HCT116 (cell line): ENCODE data around the gene GMDS. TPM values are rescaled to one million over a fixed set of nuclear protein-coding genes. Genes with fewer than 3 reads are reported as not detected.

Experiments used
- ATAC-seq: fragments of 200-7000 bp; cut with Tn5 transposase; 2 replicates; pipeline ENCODE4 v1.9.1; 2020; ENCODE audit warnings: mild to moderate bottlenecking, moderate library complexity
- BruUV-seq: library from RNA; stranded (reverse); fragments of 400-500 nt; replicated peaks from 2 replicates; lab custom pipeline; 2021; lab: Mats Ljungman, UMichigan
- CTCF ChIA-PET: fragments of 300-600 bp; sonication (Branson Sonifier 250); formaldehyde crosslinking; loops from one replicate; lab custom pipeline; 2021; ENCODE audit warnings: antibody characterized with exemption; lab: Charles Lee
- POLR2A ChIA-PET: fragments of 300-600, 350-600 bp; sonication (Branson Sonifier 250); formaldehyde crosslinking; loops from one replicate; lab custom pipeline; 2021; ENCODE audit warnings: antibody characterized with exemption; lab: Charles Lee
- RAD21 ChIA-PET, 2 experiments: fragments of 300-600 bp; sonication (Branson Sonifier 250); formaldehyde crosslinking; loops; one replicate each; lab custom pipeline; 2023; ENCODE audit warnings: low total read pairs in 2 of 2; ENCODE audit not compliant: uncharacterized antibody in 2 of 2, unreplicated experiment in 2 of 2, low non-redundant PET in 1 of 2; lab: Charles Lee
- DNase-seq: peaks from one replicate; pipeline ENCODE4 v3.0.0-alpha.2; 2010; ENCODE audit warnings: low read depth, low spot score
- H2AFZ ChIP-seq: fragments of 200-600 bp; shearing (Covaris generic), sonication (generic); 2 replicates; pipeline ENCODE4 v1.6.1; 2017; ENCODE audit warnings: low read depth, mixed run types, mixed read lengths, antibody characterized with exemption, low read length; ENCODE audit not compliant: poor library complexity, severe bottlenecking
- H3K27ac ChIP-seq: 2 replicates; pipeline ENCODE4 v1.5.1; 2012; ENCODE audit warnings: low read depth, low read length
- H3K27me3 ChIP-seq: fragments of 200-600 bp; sonication (generic); 2 replicates; pipeline ENCODE4 v1.6.1; 2016; ENCODE audit warnings: mixed run types, low read length, mixed read lengths; ENCODE audit not compliant: insufficient read depth
- H3K36me3 ChIP-seq, 2 experiments: fragments of 200-500 bp in 1 of 2; fragments of 200-600 bp in 1 of 2; sonication (Bioruptor generic) in 1 of 2; sonication (generic) in 1 of 2; 2 replicates each; pipeline versions ENCODE4 v1.5.1 to v1.6.1; 2014 to 2016; ENCODE audit warnings: low read length in 2 of 2, inconsistent platforms in 1 of 2, mixed read lengths in 1 of 2, mixed run types in 1 of 2; ENCODE audit not compliant: insufficient read depth in 2 of 2, control insufficient read depth in 1 of 2
- H3K4me1 ChIP-seq, 2 experiments: fragments of 200-600 bp in 1 of 2; sonication (generic) in 1 of 2; 2 replicates each; pipeline versions ENCODE4 v1.5.1 to v1.6.1; 2012 to 2017; ENCODE audit warnings: low read length in 2 of 2, inconsistent platforms in 1 of 2, mild to moderate bottlenecking in 1 of 2, mixed read lengths in 1 of 2, mixed run types in 1 of 2, moderate library complexity in 1 of 2; ENCODE audit not compliant: insufficient read depth in 2 of 2, control insufficient read depth in 1 of 2
- H3K4me2 ChIP-seq: fragments of 200-600 bp; sonication (generic); 2 replicates; pipeline ENCODE4 v1.6.1; 2017; ENCODE audit warnings: mixed run types, low read length, mixed read lengths
- H3K4me3 ChIP-seq, 2 experiments: fragments of 200-600 bp in 1 of 2; sonication (generic) in 1 of 2; replicated peaks in 1 of 2; 2 replicates each; pipeline ENCODE4 v1.5.1; 2011 to 2016; ENCODE audit warnings: low read length in 2 of 2, control low read depth in 1 of 2, low read depth in 1 of 2, mild to moderate bottlenecking in 1 of 2, mixed read lengths in 1 of 2, mixed run types in 1 of 2
- H3K79me2 ChIP-seq: fragments of 200-600 bp; sonication (generic); 2 replicates; pipeline ENCODE4 v1.6.1; 2017; ENCODE audit warnings: mild to moderate bottlenecking, mixed run types, low read length, moderate library complexity, mixed read lengths; ENCODE audit not compliant: insufficient read depth
- H3K9ac ChIP-seq: fragments of 200-600 bp; sonication (generic); 2 replicates; pipeline ENCODE4 v1.6.1; 2016; ENCODE audit warnings: low read length, mixed read lengths
- H3K9me2 ChIP-seq: fragments of 200-600 bp; sonication (generic), shearing (Covaris generic); 2 replicates; pipeline ENCODE4 v1.6.1; 2017; ENCODE audit warnings: mixed run types, mild to moderate bottlenecking, moderate library complexity; ENCODE audit not compliant: insufficient read depth
- H3K9me3 ChIP-seq, 2 experiments: fragments of 200-500 bp in 1 of 2; fragments of 200-600 bp in 1 of 2; sonication (Bioruptor generic) in 1 of 2; sonication (generic) in 1 of 2; 2 replicates each; pipeline ENCODE4 v1.6.1; 2014 to 2017; ENCODE audit warnings: low read length in 2 of 2, mixed read lengths in 2 of 2, inconsistent platforms in 1 of 2, low read depth in 1 of 2, mild to moderate bottlenecking in 1 of 2, mixed run types in 1 of 2, moderate library complexity in 1 of 2; ENCODE audit not compliant: control insufficient read depth in 1 of 2, insufficient read depth in 1 of 2
- H4K20me1 ChIP-seq: fragments of 200-600 bp; sonication (generic), shearing (Covaris generic); 2 replicates; pipeline ENCODE4 v1.6.1; 2017; ENCODE audit warnings: mixed run types, mild to moderate bottlenecking, moderate library complexity; ENCODE audit not compliant: insufficient read depth
- CEBPB ChIP-seq: IDR thresholded peaks from 2 replicates; pipeline ENCODE4 v1.6.1; 2012; ENCODE audit warnings: low read depth
- EGR1 ChIP-seq: IDR thresholded peaks from 2 replicates; pipeline ENCODE4 v1.6.1; 2012; ENCODE audit warnings: low read depth
- ELF1 ChIP-seq: IDR thresholded peaks from 2 replicates; pipeline ENCODE4 v1.6.1; 2012; ENCODE audit warnings: low read depth, borderline replicate concordance
- EZH2phosphoT487 ChIP-seq: fragments of 200-600 bp; IDR thresholded peaks from 2 replicates; pipeline ENCODE4 v1.6.1; 2018; ENCODE audit warnings: antibody characterized with exemption, borderline replicate concordance
- FOSL1 ChIP-seq: IDR thresholded peaks from 2 replicates; pipeline ENCODE4 v1.6.1; 2012; ENCODE audit warnings: low read depth
- JUND ChIP-seq: IDR thresholded peaks from 2 replicates; pipeline ENCODE4 v1.6.1; 2012
- MAX ChIP-seq: IDR thresholded peaks from 2 replicates; pipeline ENCODE4 v1.6.1; 2012
- POLR2A ChIP-seq: IDR thresholded peaks from 2 replicates; pipeline ENCODE4 v1.7.0; 2011; ENCODE audit warnings: borderline replicate concordance; ENCODE audit not compliant: insufficient read depth, insufficient read length; ENCODE audit errors: extremely low read depth
- SRF ChIP-seq: IDR thresholded peaks from 2 replicates; pipeline ENCODE4 v1.6.1; 2012; ENCODE audit warnings: low read depth
- YY1 ChIP-seq: IDR thresholded peaks from 2 replicates; pipeline ENCODE4 v1.6.1; 2011; ENCODE audit warnings: low read length, low read depth, moderate library complexity, mild to moderate bottlenecking; ENCODE audit not compliant: insufficient replicate concordance; ENCODE audit errors: extremely low read depth
- ZBTB33 ChIP-seq: IDR thresholded peaks from 2 replicates; pipeline ENCODE4 v1.6.1; 2011; ENCODE audit warnings: mild to moderate bottlenecking, low read length, moderate library complexity; ENCODE audit not compliant: insufficient replicate concordance; ENCODE audit errors: extremely low read depth
- intact Hi-C: fragments of 100-400 bp; cut with micrococcal nuclease; formaldehyde crosslinking; loops from 2 replicates; pipeline ENCODE4 v1.10.0; 2022
- total RNA-seq: library from RNA; stranded (reverse); gene quantifications from one replicate; pipeline ENCODE4 v1.2.1, GENCODE V29; 2021; ENCODE audit not compliant: unreplicated experiment

GMDS gene
- total RNA-seq, 1 experiment from 2014 or later = 34.4 TPM

GRCh38 chr6:2203264-2203663, 42.1 kb downstream of the GMDS start:
- Histone ChIP-seq H3K4me3 (no peak overlapping the region), H3K9ac (no peak overlapping the region), H3K4me1 (no peaks in the 10 kb centered on the region), H3K9me3 (no peaks in the 10 kb centered on the region), H3K36me3 (no peaks in the 10 kb centered on the region), H4K20me1 (no peaks in the 10 kb centered on the region), H3K79me2 (0 out of 2 replicates have a peak, but pooled peaks cover 2% of the 10 kb centered on the region), H3K4me2 (no peak overlapping the region), H3K27me3 (no peaks in the 10 kb centered on the region), H2AFZ (no peak overlapping the region), H3K9me2 (no peaks in the 10 kb centered on the region), H3K27ac (no peak overlapping the region)
- CTCF ChIA-PET = no interaction called here
- DNase-seq (no peak), ATAC-seq (no peak)
- intact Hi-C loops = no loop called here
- RAD21 ChIA-PET = no interaction called here
- POLR2A ChIA-PET = no interaction called here
- BruUV-seq = no TSS peak
- TF ChIP-seq JUND = no peak
- no peak for TF ChIP-seq YY1
- no peak for TF ChIP-seq MAX
- TF ChIP-seq EGR1 = no peak
- TF ChIP-seq POLR2A = no peak
- TF ChIP-seq EZH2phosphoT487 = no peak
- TF ChIP-seq CEBPB = no peak
- no peak for TF ChIP-seq FOSL1
- TF ChIP-seq SRF = no peak
- no peak for TF ChIP-seq ZBTB33
- no peak for TF ChIP-seq ELF1
